NCI-H82 treated with DMSO at 0.1 percent for 48 hours (cell line): ENCODE data around the gene SERPINB10.

Experiments used
- DNase-seq: peaks from one replicate; lab custom pipeline; 2025; ENCODE audit not compliant: unreplicated experiment; lab: John Stamatoyannopoulos, UW

Gene SERPINB10, protein sequence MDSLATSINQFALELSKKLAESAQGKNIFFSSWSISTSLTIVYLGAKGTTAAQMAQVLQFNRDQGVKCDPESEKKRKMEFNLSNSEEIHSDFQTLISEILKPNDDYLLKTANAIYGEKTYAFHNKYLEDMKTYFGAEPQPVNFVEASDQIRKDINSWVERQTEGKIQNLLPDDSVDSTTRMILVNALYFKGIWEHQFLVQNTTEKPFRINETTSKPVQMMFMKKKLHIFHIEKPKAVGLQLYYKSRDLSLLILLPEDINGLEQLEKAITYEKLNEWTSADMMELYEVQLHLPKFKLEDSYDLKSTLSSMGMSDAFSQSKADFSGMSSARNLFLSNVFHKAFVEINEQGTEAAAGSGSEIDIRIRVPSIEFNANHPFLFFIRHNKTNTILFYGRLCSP

DNA sequence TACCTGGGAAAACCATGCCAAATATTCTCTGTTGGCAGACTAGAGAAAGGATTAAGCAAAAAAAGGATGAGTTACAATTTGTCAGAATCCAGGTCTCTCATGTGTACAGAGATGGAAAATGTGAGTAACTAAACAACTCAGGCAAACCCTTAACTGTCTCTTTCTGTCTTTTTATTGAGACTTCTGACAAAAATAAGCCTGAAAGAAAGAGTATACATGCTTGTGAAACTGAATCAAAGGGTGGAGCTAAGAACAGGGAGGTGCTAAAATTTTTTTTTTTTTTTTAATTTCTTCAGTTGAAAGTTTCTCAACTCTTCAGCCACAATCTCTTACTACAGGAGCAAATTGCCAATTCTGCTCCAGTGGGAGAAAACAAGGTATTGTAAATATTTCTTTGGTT lies at the start of gene SERPINB10:
Gene SERPINB10 (plus strand): TSS at position 295 of the 400 bp plus-strand sequence. CDS start 7,553 bp downstream, outside the sequence.
- DNase-seq = no peak

DNA sequence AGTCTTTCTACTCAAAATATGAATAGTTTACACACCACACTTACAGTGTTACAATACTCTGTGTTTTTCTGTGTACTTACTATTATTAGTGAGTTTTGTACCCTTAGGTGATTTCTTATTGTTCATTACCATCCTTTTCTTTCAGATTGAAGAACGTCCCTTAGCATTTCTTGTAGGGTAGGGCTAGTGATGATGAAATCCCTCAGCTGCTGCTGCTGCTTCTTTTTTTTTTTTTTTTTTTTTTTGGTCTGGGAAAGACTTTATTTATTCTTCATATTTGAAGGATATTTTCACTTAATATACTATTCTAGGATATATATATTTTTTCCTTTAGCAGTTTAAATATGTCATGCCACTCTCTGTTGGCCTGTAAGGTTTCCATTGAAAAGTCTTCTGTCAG lies 49.3 kb upstream of the SERPINB10 start:
- no peak for DNase-seq

DNA sequence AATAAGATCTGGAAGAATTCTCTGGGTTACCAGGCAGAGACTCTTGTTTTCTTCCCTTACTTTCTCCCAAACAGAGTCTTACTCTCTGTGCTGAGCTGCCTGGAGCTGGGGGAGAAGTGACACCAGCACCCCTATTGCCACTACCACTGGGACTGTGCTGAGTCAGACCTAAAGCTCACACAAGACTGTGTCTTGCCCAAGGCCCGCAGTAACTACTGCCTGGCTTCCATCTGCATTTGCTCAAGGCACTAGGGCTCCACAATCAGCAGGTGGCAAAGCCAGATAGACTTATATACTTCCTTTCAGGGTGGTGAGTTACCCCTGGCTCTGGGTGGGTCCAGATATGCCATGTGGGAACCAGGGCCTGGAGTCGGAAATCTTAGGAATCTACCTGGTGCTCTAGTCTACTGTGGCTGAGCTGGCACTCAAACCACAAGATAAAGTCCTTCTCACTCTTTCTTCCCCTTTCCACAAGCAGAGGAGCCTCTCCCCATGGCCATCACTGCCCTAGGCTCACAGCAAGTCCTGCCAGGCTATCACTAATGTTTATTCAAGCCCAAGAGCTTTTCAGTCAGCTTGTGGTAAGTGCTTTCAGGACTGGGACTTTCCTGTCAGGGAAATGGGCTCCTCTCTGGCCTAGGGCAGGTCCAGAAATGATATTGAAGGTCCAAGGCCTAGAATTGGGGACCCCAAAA lies 47.8 kb upstream of the SERPINB10 start:
- DNase-seq = no peak

DNA sequence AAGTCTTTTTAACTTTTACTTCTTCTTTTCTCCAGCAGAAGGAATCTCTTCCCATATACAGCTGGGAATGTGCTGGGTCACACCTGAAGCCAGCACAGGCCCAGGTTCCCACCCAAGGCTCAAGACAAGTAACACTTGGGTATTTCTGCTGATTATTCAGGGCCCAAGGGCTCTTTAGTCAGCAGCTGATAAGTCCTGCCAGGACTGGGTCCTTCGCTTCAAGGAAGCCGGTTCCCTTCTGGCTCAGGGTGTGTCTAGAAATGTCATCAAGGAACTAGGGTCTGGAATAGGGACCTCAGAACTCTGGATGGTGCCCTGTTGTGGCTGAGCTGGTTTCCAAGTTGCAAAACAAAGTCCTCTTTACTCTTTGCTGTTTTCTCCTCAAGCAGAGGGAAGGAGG lies 47.2 kb upstream of the SERPINB10 start:
- no peak for DNase-seq

DNA sequence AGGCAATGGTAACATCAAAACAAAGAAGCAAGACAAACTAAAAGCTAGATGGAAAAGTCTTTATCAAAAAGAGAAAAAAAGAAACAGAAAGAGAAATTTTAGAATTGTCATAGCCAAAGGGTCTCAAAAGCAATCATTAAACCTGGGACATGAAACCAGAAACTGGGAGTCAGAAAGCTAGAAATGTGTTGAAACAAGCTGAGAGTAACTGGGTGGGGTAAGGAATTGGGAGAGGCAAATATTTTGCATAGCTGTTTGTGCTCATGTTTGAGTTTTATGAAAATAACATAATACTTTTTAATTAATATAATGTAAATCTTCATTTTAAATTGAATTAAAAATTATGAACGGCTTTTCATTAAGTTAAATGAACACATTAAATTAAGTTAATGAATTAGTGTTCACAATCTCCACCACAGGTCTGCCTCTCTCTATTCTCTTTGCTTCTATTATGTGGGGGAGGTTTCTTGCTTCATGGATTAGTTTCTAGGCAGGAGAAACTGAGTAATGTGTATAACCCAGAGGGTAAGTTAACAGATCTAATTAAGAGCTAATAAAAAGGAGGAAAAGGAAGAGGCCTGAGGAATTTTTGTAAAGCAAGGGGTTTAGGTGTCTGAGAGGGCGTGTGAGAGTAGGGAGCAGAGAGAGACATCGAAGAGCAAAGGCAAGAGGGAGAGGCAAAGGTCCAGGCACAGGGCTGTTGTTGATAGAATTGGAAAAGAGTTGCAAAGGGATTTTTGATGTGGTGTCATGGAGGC lies 40.2 kb upstream of the SERPINB10 start:
- DNase-seq = no peak

DNA sequence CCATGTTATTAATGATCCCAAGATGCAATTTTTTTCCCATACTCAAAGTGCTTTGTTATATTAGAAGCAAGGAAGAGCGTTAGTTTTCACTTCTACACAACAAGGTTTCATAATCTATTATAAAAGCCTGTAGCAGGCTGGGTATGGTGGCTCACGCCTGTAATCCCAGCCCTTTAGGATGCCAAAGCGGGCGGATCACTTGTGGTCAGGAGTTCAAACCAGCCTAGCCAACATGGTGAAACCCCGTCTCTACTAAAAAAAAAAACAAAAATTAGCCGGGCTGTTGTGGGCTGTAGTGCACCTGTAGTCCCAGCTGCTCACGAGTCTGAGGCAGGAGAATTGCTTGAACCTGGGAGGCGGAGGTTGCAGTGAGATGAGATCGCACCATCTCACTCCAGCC lies 39.2 kb upstream of the SERPINB10 start:
- no peak for DNase-seq

DNA sequence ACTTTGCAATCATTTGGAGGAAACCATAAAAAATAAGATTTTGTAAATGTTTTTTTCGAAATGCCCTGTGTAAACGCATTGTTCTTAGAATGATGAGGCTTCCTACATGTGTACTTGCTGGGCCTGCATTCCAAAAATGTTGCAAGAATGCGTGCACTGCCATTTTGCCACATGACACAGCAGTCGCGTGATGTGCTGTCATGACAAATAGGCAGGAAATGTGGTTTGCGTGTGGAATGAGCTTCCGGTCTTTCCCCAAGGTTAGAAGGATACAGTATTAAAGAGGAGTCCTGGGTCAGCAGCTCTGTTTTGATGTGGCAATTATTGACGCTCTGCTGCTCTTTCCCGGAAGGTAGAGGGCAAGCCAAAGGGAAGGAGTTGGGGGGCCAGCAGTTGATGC lies 38.4 kb upstream of the SERPINB10 start:
- DNase-seq = no peak

DNA sequence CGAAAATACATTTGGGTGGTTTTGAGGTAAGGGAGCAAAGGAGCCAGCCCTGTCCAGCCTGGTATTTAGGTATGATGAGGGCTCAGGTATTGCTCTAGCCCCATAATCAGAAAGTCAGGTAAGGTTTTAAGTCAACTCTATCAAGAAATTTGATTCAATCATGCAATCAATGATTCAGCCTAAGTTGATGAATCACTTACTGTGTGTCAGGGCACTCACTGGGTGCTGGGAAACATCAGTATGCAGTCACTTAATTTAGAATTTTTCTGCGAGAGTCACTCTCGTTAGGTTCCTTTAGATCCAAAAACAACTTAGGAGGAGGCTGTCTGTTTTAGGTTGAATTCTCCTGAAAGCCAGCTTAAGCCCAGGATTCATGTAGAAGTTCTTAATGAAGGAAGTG lies 37.9 kb upstream of the SERPINB10 start:
- no peak for DNase-seq

DNA sequence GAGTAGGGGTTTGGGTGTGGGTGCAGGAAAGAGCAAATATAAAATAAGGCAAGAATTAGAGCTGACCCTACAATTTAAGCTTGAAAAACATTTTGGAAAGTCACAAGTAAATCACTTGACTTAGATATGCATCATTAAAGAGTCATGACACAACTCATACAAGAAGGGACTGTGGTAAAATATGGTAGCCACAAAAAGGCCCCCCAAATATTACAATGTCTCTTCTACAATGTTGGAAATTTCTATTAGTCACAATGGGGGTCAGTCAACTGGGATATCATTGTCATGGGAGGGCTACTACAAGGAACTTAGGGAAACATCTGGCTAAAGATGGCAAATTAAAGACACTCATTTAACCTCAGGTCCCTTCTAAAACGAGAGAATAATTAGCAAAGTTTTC lies 35.9 kb upstream of the SERPINB10 start:
- DNase-seq = no peak

DNA sequence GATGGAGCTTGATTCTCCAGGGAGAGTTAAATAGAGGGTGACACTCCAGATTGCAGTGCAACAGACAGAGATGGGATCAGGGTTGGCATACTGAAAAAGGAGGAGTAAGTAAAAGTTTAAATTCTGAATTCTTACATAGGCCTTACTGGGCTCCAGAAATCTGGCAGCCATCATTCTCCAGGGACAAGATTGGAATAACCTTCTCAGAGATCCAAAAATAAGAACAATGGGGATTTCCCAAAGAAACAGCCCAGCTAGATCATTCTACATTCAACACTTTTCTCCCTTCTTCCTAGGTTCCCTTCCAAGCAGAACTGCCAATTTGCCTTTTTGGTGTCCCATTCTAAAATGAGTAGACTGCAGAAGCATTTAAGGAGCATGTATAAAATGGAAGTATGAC lies 35.2 kb upstream of the SERPINB10 start:
- DNase-seq = no peak

DNA sequence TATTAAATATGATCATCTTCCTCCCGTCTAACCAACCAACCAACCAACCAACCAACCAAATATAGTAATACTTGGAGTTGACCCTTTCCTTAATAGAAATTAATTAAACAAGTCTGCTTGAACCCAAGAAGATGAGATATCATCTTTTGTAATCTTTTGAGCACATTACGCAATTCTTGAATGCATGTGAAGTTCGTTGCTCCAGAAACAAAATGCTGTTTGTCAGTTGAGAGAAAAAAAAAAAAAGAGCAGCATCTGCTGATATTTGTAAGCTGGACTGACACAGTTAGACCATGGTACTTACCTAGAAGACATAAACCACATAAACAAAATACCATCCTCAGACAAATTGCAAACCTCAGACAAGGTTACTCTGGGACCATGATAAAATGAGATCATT lies 29.4 kb upstream of the SERPINB10 start:
- no peak for DNase-seq

DNA sequence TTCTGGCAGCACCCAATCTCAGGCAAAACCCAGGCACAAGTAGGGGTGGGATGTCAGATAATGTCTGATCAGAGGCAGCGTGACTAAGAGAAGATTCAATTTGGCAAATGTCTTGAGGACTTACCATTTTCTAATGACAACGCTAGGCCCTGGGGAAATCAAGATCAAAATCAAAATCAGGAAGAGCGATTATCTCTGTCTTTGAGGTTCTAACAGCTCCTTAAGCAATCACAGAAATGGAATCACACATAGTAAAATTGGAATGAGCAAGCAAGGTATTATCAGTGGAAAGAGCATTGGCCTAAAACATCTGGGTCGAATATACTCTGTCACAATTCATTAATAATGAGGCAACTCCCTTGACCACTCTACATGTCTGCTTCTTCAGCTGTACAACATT lies 28.8 kb upstream of the SERPINB10 start:
- no peak for DNase-seq

DNA sequence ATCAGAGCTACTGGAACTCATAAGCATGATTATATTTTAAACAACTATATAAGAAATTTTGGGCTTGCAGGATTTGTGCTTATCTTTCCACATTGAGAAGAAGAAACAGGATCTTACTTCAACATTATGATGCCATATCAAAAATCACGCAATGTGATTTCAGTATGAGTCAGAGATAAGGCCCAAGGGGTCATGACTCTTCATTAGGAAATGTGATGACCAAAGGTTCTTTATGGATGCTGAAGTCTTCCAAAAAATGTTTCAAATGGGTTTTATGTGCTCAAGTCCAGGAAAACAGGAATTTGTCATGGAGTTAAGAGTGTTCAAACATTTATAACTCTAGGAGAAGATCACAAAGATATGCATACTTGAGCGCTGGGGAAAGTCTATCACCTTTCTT lies 28.0 kb upstream of the SERPINB10 start:
- no peak for DNase-seq

DNA sequence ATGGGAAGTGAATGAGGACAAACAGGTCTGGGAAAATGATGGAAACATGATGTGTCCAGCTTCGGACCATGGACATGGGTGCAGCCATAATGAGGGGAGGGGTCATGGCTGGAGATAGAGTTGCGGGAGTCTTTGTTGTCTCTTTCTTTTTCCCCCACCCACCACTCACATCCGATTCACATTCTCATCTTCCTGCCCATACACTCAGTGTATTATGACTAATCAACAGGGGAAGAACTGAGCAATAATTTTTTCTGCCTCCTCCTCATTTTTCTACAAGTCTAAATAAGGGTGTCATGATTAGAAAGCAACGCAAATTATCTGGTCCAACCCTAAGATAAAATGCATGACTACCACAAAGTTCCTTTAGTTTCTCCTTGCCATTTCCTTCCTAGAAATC lies 25.9 kb upstream of the SERPINB10 start:
- DNase-seq = no peak

DNA sequence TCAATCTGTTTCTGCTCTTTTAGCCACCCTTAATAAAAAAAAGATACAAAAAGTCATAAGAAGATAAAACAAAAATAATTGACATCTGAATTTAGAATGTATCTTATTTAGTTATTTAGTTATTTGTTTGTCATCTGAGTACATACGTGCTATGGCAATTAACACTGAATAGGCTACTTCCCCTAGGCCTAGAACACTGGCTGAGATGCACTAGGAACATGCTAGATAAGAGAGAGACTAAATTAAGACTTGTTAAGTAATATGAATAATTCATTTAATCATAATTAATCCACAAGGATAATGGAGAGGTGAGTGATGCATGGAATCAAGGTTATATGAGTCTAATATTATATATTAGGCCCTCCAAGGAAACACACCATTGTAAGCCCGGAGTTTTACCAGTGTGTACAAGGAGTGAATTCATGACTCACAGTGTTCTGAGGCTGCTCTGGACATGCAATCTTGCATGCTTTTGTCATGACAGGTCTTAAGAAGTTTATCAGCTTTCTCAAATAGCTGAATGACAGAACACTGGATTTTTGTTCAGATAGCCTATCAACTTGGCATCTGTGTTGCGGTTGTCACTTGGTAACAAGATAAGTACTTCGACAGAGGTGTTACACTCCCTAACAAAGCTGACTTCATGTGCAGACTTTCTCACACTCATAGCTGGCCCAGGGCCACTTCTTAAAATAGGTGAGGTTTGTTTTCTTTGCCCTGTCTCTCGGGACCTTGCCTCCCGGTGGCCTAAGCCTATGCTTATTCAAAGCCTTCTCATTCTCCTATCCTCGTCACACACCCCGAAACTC lies 25.2 kb upstream of the SERPINB10 start:
- no peak for DNase-seq

DNA sequence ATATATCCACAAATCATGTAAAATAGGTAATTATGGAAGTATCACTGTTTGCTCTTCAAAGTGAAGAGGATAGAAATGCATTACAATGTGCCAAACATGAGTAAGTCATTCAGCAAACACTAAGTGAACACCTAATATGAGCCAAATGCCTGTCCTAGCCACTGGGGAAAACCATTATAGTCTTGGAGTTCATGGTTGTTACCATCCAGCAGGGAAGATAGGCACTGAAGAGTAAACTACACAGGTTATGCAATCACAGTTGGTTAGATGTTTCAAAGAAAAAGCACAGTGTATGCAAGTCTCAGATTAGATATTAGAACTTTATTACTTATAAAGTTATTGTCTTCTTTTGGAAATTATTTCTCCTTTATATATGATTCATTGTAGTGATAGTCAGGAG lies 24.1 kb upstream of the SERPINB10 start:
- DNase-seq = no peak

DNA sequence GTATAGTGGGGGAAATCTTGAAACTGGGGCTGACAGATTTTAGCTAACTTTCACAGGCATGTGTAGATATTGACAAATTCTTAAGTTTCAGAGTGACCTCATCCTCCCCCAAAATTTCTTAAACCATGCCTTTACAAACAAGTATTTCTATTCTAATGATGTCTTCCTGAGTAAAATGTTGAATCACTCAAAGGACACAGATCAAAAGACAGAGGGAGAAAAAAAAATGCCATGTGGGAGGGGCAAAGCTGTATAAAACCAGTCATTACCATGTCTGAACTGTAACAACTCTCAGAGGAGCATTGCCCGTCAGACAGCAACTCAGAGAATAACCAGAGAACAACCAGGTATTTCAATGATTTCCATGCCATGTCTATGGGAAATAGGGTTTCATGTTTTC lies 20.3 kb upstream of the SERPINB10 start, which contains the start of gene SERPINB2:
Gene SERPINB2 (plus strand): TSS at position 282 of the 400 bp plus-strand sequence. CDS start 3,740 bp downstream, outside the sequence.
- no peak for DNase-seq

DNA sequence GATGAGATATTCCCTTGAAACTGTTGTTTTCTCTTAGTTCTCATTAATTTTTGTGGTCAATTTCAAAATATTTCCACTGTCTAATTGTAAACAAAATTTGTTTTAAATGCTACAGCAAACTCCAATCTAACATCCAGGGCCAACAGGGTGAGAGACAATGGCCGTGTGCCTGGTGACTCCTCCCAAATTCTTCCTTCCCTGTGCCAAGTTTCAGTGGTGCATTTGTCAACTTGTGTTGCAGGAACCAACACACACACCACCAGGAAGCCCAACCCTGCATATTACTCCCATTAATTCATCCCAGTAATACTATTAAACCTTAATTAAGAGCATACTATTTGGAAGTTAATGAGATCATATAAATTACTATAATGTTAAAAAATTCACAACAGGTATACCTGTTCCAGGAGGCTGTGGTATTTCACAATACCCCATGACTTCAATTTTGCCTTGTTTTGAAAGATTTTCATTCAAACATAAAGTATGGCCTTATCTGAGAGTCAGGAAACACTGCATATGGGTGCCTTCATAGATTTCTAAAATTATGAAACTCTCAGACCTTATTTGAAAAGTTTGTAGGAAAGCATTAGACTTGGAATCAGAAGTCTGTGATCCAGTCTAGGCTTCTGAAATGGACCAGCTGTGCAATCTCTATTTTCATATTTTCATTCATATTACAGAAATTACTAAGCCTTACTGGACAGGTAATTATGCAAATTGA lies 19.1 kb upstream of the SERPINB10 start:
- no peak for DNase-seq

DNA sequence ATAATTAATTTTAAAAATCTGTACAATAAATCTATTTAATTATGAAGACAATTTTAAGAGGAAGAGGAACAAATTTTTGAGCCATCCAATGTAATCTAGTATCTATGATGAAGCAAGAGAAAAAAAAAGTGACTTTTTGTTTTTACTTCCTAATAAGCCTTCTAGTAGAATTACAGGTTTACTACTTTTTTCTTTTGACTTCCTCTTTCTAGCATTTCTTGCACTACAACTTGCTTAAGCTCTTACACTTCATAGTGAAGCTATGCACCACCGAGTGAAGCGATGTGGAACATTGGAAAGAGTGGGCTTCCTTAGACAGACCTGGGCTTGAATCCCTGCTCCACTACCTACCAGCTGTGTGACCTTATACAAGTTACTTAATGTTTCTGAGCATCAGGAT lies 18.1 kb upstream of the SERPINB10 start:
- DNase-seq = no peak

DNA sequence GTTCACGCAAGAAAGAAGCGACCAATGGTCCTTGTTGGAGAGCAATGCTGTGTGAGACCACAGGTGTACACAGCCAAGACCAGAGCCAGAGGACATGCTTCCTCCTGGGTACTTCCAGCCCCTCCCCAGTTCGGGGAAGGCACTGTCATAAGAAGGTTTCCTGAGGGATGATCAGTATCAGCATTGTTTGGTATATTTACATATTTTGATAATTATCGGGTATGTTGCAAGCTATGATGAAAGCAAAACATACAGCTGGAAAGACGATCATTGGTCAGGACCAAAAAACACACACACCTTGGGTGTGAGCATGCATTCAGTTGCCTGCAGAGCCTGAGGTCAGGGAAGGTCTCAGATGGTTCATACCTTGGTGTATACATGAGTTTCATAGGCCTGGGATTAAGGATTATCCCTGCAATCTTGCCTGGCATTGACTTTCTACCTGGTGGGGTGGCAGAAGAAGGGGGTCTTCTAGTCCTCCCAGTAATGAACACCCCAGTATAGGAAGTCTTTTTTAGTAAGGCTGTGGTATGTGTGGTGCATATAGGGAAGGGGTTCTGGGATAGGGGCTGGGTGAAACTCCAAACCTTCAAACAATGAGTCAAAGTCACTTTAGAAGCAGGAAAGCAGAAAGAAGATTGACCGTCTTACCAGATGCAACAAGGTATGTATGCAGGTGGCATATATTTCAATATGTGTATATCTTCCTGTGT lies 17.4 kb upstream of the SERPINB10 start:
- no peak for DNase-seq
